Left ventricle myocardium inferior (tissue), 1 donor: ENCODE results near the gene STXBP3. TPM values are rescaled to one million over a fixed set of nuclear protein-coding genes. Genes with fewer than 3 reads are reported as not detected.
A peak's percentile ranks its signal among the peaks of the same experiment; 100 is the strongest.

Experiments
- DNase-seq: peaks from one replicate; pipeline ENCODE4 v3.0.0-alpha.2; 2020
- H3K27ac ChIP-seq: fragments of 200-600 bp; replicated peaks from 2 replicates; pipeline ENCODE4 v1.8.0; 2021
- H3K27me3 ChIP-seq: fragments of 200-600 bp; 2 replicates; pipeline ENCODE4 v1.8.0; 2021; ENCODE audit warnings: low read depth
- H3K36me3 ChIP-seq: fragments of 200-600 bp; 2 replicates; pipeline ENCODE4 v1.8.0; 2021
- H3K4me1 ChIP-seq: fragments of 200-600 bp; 2 replicates; pipeline ENCODE4 v1.8.0; 2021
- H3K4me3 ChIP-seq: fragments of 200-600 bp; 2 replicates; pipeline ENCODE4 v1.8.0; 2021; ENCODE audit warnings: mild to moderate bottlenecking, moderate library complexity
- H3K9me3 ChIP-seq: fragments of 200-600 bp; replicated peaks from 2 replicates; pipeline ENCODE4 v1.8.0; 2021
- intact Hi-C: fragments of 100-400 bp; cut with micrococcal nuclease; formaldehyde crosslinking; loops from one replicate; pipeline ENCODE4 v1.11.0; 2022
- total RNA-seq: library from RNA; stranded (reverse); fragmentation: NEBNext Ultra II Directional; extraction: Animal tissue kit (Norgen Biotek cat#: 25700); gene quantifications from one replicate; pipeline ENCODE4 v1.2.1, GENCODE V29; 2021
- TF ChIP-seq, protein P1 (sequence below): fragments of 200-600 bp; IDR thresholded peaks from 2 replicates; pipeline ENCODE4 v1.8.0; 2021; ENCODE audit warnings: antibody characterized with exemption, mild to moderate bottlenecking, borderline replicate concordance
- donor health status: DM: no; HTN: yes; CAD: no; lungs with severe emphysema.

Gene STXBP3
- total RNA-seq, 1 donor from 2014 or later = 26.8 TPM

DNA sequence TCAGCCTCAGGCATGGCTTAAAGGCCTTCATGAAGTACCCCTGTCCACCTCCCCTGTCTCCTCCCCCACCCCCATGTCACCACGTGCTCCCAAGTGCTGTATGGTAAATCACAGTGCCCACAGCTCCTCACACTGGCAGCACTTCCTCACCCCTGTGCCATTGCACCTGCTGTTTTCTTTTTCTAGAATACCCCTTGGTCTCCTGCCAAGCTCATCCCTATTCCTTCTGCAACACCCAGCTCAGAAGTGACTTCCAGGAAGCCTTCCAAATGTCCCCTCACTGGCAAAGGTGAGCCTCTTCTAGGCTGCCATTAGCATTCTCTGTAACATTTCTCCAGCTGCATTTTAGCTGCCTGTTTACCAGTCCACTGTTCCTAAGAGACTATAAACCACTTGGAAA is 101.0 kb downstream of the STXBP3 start:
- no peak overlapping the region for H3K27ac ChIP-seq
- intact Hi-C loops = no loop called here
- no peaks in the 10 kb centered on the region for H3K36me3 ChIP-seq
- H3K4me3 ChIP-seq = no peak overlapping the region
- no peaks in the 10 kb centered on the region for H3K9me3 ChIP-seq
- no peaks in the 10 kb centered on the region for H3K27me3 ChIP-seq
- DNase-seq = no peak
- TF ChIP-seq, protein P1, sequence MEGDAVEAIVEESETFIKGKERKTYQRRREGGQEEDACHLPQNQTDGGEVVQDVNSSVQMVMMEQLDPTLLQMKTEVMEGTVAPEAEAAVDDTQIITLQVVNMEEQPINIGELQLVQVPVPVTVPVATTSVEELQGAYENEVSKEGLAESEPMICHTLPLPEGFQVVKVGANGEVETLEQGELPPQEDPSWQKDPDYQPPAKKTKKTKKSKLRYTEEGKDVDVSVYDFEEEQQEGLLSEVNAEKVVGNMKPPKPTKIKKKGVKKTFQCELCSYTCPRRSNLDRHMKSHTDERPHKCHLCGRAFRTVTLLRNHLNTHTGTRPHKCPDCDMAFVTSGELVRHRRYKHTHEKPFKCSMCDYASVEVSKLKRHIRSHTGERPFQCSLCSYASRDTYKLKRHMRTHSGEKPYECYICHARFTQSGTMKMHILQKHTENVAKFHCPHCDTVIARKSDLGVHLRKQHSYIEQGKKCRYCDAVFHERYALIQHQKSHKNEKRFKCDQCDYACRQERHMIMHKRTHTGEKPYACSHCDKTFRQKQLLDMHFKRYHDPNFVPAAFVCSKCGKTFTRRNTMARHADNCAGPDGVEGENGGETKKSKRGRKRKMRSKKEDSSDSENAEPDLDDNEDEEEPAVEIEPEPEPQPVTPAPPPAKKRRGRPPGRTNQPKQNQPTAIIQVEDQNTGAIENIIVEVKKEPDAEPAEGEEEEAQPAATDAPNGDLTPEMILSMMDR = no peak
- H3K4me1 ChIP-seq = peaks cover 4% of the 10 kb centered on the region

DNA sequence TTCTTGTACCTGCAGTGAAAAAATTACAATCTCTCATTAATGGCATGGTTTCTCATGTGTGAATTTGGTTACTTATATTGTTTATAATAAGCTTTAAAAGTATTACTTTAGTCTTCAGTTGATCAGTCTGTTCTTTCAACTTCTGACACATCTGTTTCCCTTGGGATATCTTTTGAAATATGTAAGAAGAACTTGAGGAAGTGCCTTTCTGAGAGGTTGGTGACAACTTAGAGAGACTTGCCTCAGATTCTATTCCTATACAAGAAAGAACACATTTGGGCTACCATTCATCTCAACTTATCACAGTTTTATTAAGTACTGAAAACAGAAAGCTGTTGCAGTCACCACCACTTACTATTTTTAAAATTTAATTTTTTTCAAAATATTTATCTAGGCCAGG is 102.3 kb downstream of the STXBP3 start:
- intact Hi-C loops = no loop called here
- DNase-seq = no peak
- Histone ChIP-seq H3K4me3 (no peak overlapping the region), H3K36me3 (no peaks in the 10 kb centered on the region), H3K9me3 (no peaks in the 10 kb centered on the region), H3K4me1 (no peaks in the 10 kb centered on the region), H3K27ac (no peak overlapping the region), H3K27me3 (no peaks in the 10 kb centered on the region)
- TF ChIP-seq, protein P1 = no peak

DNA sequence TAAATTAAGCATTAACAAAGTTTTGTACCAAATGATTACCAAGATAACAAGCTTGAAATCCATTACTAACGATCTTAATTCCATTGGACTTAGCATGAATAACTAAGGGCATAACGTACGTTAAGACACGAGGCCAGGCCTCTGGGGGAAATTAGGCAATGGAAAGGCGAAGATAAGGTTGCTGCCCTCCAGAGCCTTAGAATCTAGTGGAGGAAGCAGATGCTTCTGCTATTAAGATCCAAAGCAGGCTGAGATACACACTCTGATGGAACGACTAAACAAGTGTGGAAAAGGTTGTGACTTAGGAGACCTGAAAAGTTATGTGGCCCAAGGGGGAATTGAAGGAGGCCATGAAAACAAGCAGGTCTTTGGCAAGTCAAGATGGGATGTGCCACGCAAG is 104.5 kb downstream of the STXBP3 start:
- Histone ChIP-seq H3K9me3 (no peaks in the 10 kb centered on the region), H3K27ac (no peak overlapping the region), H3K4me3 (no peak overlapping the region), H3K4me1 (no peaks in the 10 kb centered on the region), H3K27me3 (no peaks in the 10 kb centered on the region), H3K36me3 (no peaks in the 10 kb centered on the region)
- intact Hi-C loops = no loop called here
- TF ChIP-seq, protein P1 = no peak
- DNase-seq = no peak

DNA sequence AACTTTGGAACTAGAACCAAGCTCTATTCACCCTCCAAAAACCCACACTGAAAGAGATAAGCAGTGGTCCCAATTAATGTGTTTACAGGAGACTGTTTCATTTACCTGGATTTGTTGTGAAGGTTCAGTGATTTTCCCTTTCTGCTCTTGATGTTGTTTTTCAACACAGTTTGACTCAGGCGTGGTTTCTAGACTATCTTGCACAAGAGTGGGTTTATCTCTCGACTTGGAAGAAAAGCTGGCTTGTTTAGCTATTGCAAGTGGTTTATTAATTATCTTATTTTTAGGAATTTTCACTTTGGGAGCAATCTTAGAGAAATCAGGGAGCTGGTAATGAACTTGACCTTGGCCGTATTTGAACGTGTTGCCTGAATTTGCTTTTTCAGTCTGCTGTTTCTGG is 105.1 kb downstream of the STXBP3 start:
- H3K27ac ChIP-seq = peak overlapping the region; percentile 11
- no peak overlapping the region for H3K4me3 ChIP-seq

DNA sequence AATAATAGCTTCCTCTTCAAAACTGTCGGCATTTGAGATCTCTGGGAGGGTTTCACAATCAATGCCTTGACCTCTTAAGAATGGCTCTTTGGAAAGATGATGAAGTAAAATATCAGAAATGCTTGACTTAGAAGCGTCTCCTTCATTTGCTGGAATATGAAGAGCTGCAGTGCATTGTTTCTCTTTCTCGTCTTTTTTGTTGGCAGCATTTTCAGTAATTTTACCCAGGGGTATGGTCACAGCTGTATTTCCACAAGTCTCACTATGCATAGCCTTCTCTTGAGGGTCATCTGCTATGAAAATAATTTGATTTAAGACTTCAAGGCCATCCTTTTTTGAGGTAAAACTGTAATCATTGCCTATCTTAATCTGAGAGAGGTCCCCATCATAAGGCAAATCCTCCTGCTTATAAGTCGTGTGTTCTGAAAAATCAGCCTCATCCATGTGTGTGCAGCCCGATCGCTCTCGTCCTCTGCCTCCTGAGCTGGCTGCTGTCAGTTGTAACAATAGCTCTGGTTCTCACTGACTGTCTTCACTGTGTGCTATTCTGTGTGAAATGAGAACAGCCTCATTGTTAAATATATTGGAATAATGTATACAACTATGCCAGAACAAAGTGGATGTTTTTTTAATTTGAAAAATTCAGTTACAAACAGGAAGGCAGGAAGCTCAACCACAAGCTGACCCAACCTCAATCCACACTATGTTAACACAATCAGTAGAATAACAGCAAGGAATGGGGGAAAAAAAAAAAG is 105.9 kb downstream of the STXBP3 start:
- Histone ChIP-seq H3K27me3 (no peaks in the 10 kb centered on the region), H3K4me3 (peak overlapping the region; percentile 14), H3K27ac (peak overlapping the region; percentile 11), H3K36me3 (no peaks in the 10 kb centered on the region), H3K4me1 (no peaks in the 10 kb centered on the region), H3K9me3 (no peaks in the 10 kb centered on the region)
- intact Hi-C loops = no loop called here
- TF ChIP-seq, protein P1 = no peak
- DNase-seq = no peak

More for the DNA sequence above, 105.1 kb downstream of the STXBP3 start:
- DNase-seq = no peak
- Histone ChIP-seq H3K4me1 (no peaks in the 10 kb centered on the region), H3K36me3 (no peaks in the 10 kb centered on the region), H3K27me3 (no peaks in the 10 kb centered on the region), H3K9me3 (no peaks in the 10 kb centered on the region)
- intact Hi-C loops = no loop called here
- TF ChIP-seq, protein P1 = no peak
